Hepatic stellate cell (primary cell): ENCODE results near the gene NOTO.

Experiments used
- DNase-seq: peaks from one replicate; pipeline ENCODE4 v3.0.0; 2011; ENCODE audit warnings: low spot score

Gene NOTO

GRCh38 chr2:73257425-73258125 lies 55.2 kb downstream of the NOTO start:
- DNase-seq = no peak

GRCh38 chr2:73258186-73258912 lies 56.0 kb downstream of the NOTO start:
- no peak for DNase-seq

GRCh38 chr2:73258913-73259215 lies 56.5 kb downstream of the NOTO start:
- no peak for DNase-seq

- DNase-seq = no peak
Observed at GRCh38 chr2:73259276-73259675, 56.9 kb downstream of the NOTO start.

GRCh38 chr2:73259704-73260337 lies 57.4 kb downstream of the NOTO start:
- no peak for DNase-seq

- DNase-seq = peak; percentile 91
Observed at GRCh38 chr2:73260338-73260984, 58.1 kb downstream of the NOTO start.
